Measurements from ENCODE around the gene TOMM40L.
A peak's percentile ranks its signal among the peaks of the same experiment; 100 is the strongest.

TOMM40L gene

DNA sequence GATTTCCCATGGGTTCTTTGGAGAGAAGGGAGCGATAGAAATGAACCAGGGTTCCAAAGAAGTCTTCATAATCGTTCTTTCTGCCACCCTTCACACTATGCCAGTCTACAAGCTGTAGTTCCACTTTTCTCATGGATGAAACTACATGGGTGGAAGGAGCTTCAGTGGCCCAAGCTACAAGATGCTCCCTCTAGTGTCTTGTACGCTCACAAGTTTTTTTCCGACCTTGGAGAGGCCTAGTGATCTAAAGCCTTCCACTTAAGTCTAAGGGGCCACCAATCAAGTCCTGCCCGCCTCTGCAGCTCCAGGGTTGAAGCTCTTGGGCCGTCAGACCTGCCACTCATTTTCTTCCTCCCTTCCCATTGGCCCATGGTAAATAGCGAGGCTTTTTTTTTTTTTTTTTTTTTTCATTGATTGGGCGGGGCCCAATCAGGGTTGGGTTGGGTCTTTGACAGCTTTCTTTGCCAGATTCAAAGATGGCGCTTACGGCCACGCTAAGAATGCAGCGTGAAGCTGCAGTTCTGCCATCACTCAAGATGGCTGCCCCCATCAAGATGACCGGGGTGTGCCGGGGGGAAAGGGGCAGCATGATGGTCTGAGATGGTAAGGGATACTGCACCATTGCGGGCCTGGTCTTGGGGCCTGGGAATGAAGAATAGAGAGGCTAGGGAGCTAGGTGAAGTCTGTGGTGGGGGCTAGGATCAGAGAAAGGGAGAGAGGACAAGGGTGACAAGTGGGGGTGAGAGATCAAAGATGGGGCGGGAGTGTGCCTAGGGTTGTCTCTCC lies at the start of gene TOMM40L:
TSS of gene TOMM40L (plus strand) at position 527 of the 786 bp plus-strand sequence. CDS start 430 bp downstream, outside the sequence.
- DNase-seq = peak; percentile 95

GRCh38 chr1:161176468-161177111 lies 49.3 kb upstream of the TOMM40L start:
- no peak for DNase-seq

- peak; percentile 94 for DNase-seq
These were observed 48.5 kb upstream of the TOMM40L start, which contains the start of gene B4GALT3 for GRCh38 chr1:161177112-161177935. TSS of gene B4GALT3 (minus strand) at chr1:161177507. CDS start at chr1:161176060, 1,447 bp downstream.

GRCh38 chr1:161177936-161178244 lies 48.0 kb upstream of the TOMM40L start:
- no peak for DNase-seq

GRCh38 chr1:161179698-161180097 lies 46.2 kb upstream of the TOMM40L start:
- no peak for DNase-seq

DNA sequence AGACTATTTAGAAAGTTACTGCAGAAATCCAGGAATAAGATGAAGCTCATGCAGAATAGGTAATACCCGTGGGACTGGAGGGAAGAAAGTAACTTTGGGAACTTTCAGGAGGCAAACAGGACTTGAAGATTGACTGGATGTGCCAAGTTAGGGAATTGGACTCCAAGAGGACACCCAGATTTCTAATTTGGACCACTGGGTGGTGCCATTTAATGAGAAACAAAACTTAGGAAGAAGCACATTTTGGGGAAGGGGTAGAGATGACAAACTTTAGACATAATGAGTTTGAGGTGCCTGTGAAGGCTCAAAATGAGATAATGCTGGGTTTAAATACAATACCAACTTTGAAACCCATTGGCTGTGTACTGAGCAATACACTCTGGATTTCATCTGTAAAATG lies 45.2 kb upstream of the TOMM40L start:
- DNase-seq = no peak

DNA sequence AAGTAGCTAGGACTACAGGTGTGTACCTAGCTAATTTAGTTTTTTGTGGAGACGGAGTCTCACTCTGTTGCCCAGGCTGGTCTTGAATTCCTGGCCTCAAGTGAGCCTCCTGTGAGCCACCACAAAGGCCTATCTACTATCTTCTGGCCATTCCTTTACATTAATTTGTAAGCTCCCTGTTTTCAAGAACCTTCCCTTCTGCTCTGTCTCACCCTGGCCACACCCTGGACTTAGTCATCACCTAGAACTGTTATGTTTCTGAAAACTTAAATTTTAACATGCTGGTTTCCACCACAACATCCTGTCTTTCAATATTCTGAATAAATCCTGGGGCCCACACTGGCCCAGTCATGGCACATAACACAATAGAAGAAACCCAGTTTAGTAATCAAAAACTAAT lies 43.6 kb upstream of the TOMM40L start:
- no peak for DNase-seq

DNA sequence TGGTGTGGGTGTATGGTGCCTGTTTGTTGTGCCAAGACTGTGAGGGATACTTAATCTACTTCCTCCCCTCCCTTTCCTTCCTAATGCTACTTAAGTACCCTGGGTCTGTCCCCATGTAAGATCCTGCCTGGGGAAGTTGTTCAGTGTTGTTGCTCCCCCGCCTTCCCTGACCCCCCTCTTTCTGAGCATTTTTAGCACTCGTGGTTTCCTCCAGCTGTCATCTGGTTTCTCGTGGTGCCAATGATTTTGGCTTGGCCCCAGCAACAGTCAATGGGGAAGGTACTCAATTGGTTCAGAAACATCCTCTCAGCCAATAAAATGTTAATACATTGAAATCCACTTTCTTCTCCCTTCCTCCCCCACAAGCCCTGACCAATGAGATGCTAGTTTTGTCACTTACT lies 40.6 kb upstream of the TOMM40L start:
- no peak for DNase-seq

DNA sequence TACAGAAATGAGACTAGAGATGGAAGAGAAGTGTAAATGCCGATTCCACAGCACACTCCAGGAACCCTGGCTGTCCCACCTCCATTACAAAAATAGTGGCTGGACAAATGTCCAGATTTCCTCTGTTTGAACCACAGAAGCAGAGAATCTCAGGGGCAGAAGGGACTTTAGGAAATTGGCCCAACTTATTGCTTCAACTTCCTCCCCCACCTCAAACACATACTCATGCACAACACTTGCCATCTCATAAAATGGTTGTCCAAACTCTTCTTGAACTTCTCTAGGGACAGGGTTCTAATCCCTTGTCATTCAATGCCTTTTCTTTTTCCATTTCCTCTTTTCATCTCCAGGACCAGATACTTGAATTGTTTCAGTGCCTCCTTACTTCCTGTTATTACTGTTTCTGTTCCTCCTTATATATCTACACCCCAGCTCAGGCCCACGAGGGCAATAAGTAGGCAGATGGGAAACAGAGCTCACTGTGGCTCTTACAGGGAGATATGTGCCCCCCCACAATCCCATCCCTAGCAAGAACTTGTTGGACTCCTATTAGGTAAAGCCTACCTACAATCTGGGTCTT lies 40.0 kb upstream of the TOMM40L start:
- no peak for DNase-seq

DNA sequence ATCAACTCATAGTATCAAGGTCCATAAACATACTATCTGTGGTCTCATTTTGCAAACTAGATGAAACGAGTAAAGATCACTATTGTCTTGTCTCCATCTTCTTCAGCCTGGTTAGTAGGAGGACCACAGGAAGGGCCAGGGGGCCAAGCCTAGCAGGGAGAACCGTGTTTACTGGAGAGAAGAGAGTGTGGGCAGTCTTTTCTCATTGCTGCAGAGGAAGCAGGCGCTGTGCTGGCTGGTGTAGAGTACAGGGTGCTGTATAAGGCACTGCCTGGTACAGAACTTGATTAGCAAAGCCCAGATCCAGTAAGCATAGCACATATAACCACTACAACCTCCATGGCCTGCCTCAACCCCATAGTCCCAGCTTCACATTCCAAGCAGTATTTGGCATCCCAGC lies 38.5 kb upstream of the TOMM40L start:
- DNase-seq = no peak

DNA sequence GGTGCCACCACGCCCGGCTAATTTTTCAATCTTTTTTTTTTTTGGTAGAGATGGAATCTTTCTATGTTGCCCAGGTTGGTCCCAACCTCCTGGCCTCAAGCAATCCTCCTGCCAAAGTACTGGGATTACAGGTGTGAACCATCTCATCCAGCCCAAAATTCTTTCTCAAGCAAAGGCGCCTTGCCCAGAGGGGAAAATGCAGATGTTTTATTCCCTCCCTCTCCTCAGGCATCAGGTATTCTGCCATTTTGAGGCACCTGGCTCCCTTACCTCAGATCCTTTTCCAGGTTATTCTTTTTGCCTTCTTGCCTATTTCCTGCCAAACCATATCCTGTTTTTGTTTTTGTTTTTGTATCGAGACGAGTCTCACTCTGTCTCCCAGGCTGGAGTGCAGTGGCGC lies 37.5 kb upstream of the TOMM40L start:
- no peak for DNase-seq

- no peak for DNase-seq
These were observed 36.8 kb upstream of the TOMM40L start for GRCh38 chr1:161189036-161189435.

DNA sequence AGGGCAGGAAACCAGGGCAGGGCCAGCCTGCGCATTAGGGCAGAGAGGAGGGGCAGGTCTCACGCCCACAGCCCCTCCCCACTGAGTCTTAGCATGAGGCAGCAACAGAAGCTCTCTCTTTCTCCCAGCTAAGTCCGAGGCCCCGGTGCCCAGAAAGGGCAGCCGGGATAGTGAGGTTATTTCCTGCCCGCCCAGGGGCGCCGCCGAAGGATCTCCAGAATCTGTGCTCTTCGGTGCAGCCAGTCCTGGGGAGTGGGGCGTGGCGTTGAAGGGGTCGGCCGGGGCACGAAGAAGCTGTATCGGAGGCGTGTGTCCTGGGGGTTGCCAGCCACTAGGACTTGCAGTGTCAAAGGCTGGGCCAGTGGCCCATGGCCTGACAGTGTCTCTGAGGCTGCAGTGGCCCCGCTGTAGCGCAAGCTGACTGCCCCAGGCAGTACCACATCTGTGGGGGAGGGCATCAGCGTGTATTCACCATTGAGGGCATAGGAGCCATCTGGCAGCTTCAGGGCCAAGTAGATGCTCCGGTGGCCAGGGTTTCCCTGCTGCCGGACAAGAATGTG lies 34.8 kb upstream of the TOMM40L start:
- no peak for DNase-seq

GRCh38 chr1:161191971-161192370 lies 33.9 kb upstream of the TOMM40L start:
- no peak for DNase-seq

GRCh38 chr1:161192476-161193465 lies 33.1 kb upstream of the TOMM40L start:
- DNase-seq = peak; percentile 74

GRCh38 chr1:161193561-161194235 lies 32.2 kb upstream of the TOMM40L start:
- DNase-seq = peak; percentile 41

DNA sequence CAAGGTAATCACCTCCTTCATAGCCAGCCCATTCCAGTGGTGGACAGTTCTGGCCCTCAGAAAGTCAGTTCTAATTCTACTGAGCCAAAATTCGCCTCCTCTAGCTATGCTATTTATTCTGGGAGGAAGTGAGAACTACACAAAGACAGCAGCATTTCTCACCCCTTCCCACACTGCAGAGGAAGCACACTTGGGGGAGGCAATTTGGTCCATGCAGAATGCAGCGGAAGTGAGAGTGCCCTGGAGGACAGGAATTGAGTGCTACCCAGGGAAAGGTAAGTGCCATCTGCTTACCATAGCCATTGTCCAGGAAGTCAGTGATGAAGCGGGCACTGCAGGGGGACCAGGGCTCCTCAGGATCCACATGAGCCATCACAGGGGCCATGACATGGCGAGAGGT lies 30.7 kb upstream of the TOMM40L start:
- DNase-seq = no peak

DNA sequence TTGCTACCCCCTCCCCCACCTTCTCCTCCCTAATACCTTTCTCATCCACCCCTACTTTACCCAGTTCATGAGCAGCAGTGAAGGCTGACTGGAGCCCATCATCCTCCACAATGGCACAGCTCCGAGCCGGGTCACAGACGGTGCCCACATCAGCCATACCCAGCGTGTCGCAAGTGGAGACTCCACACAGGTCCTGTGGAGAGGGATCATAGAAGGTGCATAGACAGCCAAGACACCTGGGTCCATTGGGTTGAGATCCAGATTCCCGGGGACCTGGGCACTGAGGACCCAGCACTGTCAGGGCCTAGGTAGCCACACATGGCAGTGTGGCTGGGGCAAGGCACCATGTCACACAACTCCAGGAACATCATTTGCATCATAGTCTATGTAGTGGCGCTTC lies 29.7 kb upstream of the TOMM40L start:
- no peak for DNase-seq

DNA sequence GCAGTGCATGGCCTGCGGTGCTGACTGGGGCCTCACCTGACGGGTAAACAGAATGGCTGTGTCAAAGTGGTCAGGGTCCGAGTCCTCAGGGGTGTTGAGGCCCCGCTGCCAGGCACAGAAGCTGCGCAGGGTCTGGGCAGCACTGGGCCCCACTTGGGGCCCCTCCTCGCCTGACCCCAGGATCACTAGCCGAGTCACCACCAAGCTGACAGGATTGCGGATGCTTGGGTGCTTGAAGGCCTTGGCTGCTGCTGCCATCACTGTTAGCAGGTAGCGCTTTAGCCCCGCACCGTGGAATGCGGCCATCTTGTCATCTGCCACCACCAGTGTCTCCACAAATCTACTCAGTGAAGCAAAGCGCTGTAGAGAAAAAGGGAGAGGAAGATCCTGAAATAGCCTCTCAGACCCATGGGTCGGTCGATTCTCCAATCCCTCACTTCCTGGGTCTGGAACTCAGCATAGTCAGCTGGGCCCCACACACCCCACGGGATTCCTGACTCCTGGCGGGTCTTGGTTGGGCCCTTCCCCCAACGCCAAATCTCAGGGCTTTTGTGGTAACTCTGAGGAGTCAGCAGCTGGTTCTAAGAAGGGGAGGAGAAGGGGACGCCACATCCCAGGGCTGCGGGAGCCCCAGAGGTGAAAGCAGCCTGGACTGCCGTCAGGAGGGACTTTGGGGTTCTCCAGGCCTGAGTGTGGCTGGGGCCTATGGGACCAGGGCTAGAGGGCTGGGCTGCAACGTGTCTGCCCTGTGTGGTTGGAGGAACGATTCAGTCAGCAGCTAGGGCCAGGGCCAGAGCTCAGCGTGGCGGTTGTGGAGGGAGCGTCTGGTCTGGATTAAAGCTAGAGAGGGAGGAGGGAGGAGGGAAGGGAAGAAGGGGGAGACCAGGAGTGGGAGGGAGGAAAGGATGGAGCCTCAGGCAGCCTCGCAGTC lies 29.1 kb upstream of the TOMM40L start:
- DNase-seq = no peak
